Stomach (tissue), 9 donors: ENCODE measurements around the gene TNFRSF6B. TPM values are rescaled to one million over a fixed set of nuclear protein-coding genes. Genes with fewer than 3 reads are reported as not detected.
A peak's percentile ranks its signal among the peaks of the same experiment; 100 is the strongest.

ENCODE experiments used
- DNase-seq, 2 donors: peaks; one replicate each; pipeline versions ENCODE4 v3.0.0 to v3.0.0-alpha.2; 2013 to 2019
- H3K27ac ChIP-seq, 5 donors: fragments of 200-600 bp in 4 of 5; sonication (generic) in 4 of 5; one replicate each; pipeline ENCODE4 v1.5.1; 2013 to 2019; ENCODE audit warnings: mild to moderate bottlenecking in 1 of 5, moderate library complexity in 1 of 5
- H3K27me3 ChIP-seq, 3 donors: fragments of 200-600 bp; sonication (generic); one replicate each; pipeline ENCODE4 v1.5.1; 2017 to 2019; ENCODE audit warnings: mixed run types in 1 of 3
- H3K36me3 ChIP-seq, 4 donors: fragments of 200-600 bp; sonication (generic); 1 replicate in 3 of 4; 2 replicates in 1 of 4; pipeline ENCODE4 v1.5.1; 2016 to 2019
- H3K4me1 ChIP-seq, 4 donors: fragments of 200-600 bp; sonication (generic); one replicate each; pipeline ENCODE4 v1.5.1; 2016 to 2019
- H3K4me3 ChIP-seq, 4 donors: fragments of 200-600 bp; sonication (generic) in 3 of 4; one replicate each; pipeline ENCODE4 v1.5.1; 2016 to 2019; ENCODE audit warnings: mild to moderate bottlenecking in 1 of 4
- H3K9me3 ChIP-seq, 4 donors: fragments of 200-600 bp; sonication (generic); one replicate each; pipeline ENCODE4 v1.5.1; 2016 to 2019
- EP300 ChIP-seq: sonication (generic); formaldehyde crosslinking; IDR thresholded peaks from one replicate; pipeline ENCODE4 v1.6.1; 2017; ENCODE audit warnings: antibody characterized with exemption
- POLR2A ChIP-seq, 4 donors: fragments of 450-650 bp; IDR thresholded peaks; one replicate each; pipeline ENCODE4 v1.6.1; 2016; ENCODE audit warnings: antibody characterized with exemption in 4 of 4, control low read depth in 2 of 4, mild to moderate bottlenecking in 1 of 4, moderate library complexity in 1 of 4
- POLR2AphosphoS5 ChIP-seq, 3 donors: sonication (generic); formaldehyde crosslinking; IDR thresholded peaks; one replicate each; pipeline ENCODE4 v1.6.1; 2016; ENCODE audit warnings: antibody characterized with exemption in 3 of 3
- WGBS, 5 donors: extraction: QIAGEN DNeasy Blood & Tissue Kit in 3 of 5; methylation state at CpG; one replicate each; pipeline versions ENCODE4 v1.1.5 to v1.1.7; 2013 to 2018; 5-methylcytosine and 5-hydroxymethylcytosine counted together
- intact Hi-C: fragments of 100-400 bp; cut with DNase I; formaldehyde crosslinking; loops from one replicate; pipeline ENCODE4 v1.15.1; 2023; ENCODE audit warnings: low total_unique reads
- polyA plus RNA-seq, 3 donors: library from polyadenylated mRNA; stranded (reverse); fragments of 200-250 nt; gene quantifications; one replicate each; pipeline ENCODE4 v1.2.3, GENCODE V29; 2013
- total RNA-seq, 5 donors: library from RNA; depleted of rRNA; stranded (reverse); fragments of >200 nt; gene quantifications; one replicate each; pipeline versions ENCODE4 v1.1.0 to v1.2.3, GENCODE V29; 2014 to 2016
- TF ChIP-seq, protein P1 (sequence below), 7 experiments: fragments of 450-650 bp in 4 of 7; fragments of 200-600 bp in 3 of 7; sonication (generic) in 3 of 7; IDR thresholded peaks; one replicate each; pipeline ENCODE4 v1.5.1; 2016 to 2019; ENCODE audit warnings: antibody characterized with exemption in 7 of 7, control low read depth in 2 of 7, mild to moderate bottlenecking in 1 of 7
- donor health status: healthy with polysubstance abuse.
- donor health status: Bipolar disorder and iron deficiency.
- donor health status: healthy.

The TNFRSF6B gene
- total and polyA plus RNA-seq, 8 donors = 1.1 to 26.2 (median 8.5) TPM; not detected in 1

DNA sequence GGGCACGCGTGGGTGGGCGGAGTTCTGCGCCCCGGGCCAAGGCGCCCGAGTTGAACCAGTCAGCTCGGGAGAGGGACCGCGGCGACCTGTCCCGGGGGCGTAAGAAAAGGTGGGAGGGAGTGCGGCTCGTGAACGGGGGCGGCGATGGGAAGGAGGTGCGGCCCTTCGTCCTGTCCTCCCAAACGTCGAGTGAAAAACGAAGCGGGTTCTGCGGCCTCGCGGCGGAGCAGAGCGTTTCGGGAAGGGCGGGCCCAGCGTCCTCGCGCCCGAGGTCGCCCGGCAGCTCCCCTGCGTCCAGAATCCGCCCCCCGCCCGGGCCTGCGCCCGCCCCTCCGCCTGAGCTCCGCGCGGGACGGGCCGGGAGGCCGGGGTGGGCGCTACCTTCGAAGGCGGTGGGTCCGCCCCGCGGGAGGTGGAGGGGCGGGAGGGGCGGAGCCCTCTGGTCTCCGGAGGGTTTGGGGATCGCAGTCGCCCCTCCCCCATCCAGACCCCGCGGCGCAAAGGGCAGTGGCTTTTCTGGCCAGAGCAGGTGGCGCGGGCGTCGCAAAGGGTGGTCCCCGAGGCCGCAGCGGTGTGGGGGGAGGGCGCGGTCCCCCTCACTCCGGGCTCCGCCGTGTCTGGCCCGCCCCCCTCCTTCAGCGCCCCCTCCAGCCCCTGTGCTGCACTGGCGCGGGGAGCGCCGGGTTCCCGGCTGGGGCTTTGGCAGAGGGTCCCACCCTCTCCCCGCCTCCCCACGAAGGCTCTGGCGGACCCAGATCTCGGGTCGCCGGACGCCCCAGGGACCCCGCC, 44.1 kb upstream of the TNFRSF6B start:
- H3K27me3 ChIP-seq = peaks cover 0 to 33% (median 16%) of the 10 kb centered on the region in 3 donors
- H3K4me1 ChIP-seq = peaks cover 25 to 41% (median 33%) of the 10 kb centered on the region in 4 donors
- no peak for TF ChIP-seq POLR2A (IDR thresholded peaks at IDR 0.05)
- TF ChIP-seq, protein P1, sequence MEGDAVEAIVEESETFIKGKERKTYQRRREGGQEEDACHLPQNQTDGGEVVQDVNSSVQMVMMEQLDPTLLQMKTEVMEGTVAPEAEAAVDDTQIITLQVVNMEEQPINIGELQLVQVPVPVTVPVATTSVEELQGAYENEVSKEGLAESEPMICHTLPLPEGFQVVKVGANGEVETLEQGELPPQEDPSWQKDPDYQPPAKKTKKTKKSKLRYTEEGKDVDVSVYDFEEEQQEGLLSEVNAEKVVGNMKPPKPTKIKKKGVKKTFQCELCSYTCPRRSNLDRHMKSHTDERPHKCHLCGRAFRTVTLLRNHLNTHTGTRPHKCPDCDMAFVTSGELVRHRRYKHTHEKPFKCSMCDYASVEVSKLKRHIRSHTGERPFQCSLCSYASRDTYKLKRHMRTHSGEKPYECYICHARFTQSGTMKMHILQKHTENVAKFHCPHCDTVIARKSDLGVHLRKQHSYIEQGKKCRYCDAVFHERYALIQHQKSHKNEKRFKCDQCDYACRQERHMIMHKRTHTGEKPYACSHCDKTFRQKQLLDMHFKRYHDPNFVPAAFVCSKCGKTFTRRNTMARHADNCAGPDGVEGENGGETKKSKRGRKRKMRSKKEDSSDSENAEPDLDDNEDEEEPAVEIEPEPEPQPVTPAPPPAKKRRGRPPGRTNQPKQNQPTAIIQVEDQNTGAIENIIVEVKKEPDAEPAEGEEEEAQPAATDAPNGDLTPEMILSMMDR (IDR thresholded peaks at IDR 0.05) = no peak
- TF ChIP-seq EP300 = no peak
- TF ChIP-seq POLR2AphosphoS5 (IDR thresholded peaks at IDR 0.05) = no peak
- 0 to 4% (median 1%) methylated on average over 16 to 90 of the region's 91 CpGs for WGBS, 5 donors
- no peaks in the 10 kb centered on the region for H3K36me3 ChIP-seq
- peak in 1 of 2 donors; percentile 78 for DNase-seq
- intact Hi-C loops = no loop called here
- H3K27ac ChIP-seq = peak overlapping the region; percentile 1 to 72 (median 50)
- H3K4me3 ChIP-seq = peak overlapping the region; percentile 60 to 78 (median 65)
- no peaks in the 10 kb centered on the region for H3K9me3 ChIP-seq

DNA sequence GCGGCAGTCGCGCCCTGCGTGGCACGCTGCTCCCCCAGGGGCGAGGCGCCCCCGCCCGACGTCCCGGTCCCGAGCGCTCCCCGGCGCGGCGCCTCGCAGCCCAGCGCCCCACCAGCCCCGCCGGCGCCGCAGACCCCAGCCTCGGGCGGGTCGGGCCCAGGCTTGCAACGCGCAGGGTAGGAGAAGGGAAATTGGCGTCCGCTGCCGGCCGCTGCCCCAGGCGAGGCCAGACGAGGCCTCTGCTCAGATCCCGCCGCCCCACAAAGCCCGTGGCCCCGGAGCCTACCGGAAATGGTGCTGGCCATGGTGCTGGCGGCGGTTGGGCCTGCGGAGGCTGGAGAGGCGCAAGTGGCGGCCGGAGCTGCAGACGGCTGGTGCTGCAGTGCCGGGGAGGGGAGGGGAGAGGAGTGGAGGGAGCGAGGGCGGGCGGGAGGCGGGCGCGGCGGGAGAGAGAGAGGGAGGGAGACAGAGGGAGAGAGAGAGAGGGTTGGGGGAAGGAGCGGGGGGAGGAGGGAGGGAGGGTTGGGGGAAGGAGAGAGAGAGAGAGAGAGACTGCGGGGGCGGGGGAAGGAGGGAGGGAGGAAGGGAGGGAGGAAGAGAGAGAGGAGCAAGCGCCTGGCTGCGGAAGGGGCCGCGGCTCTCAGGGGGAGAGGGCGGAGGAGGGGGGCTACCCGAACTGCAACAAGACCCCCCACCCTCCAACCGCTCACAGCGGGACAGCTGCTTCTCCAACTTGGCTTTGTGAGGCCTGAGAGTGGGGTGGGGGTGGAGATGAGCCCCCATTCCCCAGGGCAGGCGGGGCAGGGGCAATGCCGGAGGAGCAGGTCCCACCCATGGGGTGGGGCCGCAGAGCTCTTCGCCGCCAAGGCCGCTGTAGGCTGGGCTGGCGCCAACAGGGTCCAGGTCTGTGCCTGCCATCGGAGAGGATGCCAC, 43.1 kb upstream of the TNFRSF6B start, which contains the start of gene STMN3:
TSS of gene STMN3 (minus strand) at position 384 of the 933 bp plus-strand sequence. CDS start at position 305, 79 bp downstream.
- Histone ChIP-seq H3K36me3 (no peaks in the 10 kb centered on the region), H3K9me3 (no peaks in the 10 kb centered on the region), H3K27ac (peak within 1 kb of the TSS; percentile 43 to 76 (median 64)), H3K27me3 (peaks cover 0 to 33% (median 16%) of the 10 kb centered on the region in 3 donors), H3K4me3 (peak within 1 kb of the TSS; percentile 60 to 78 (median 65)), H3K4me1 (peaks cover 31 to 47% (median 40%) of the 10 kb centered on the region in 4 donors)
- 0 to 2% (median 1%) methylated on average over 22 to 71 of the region's 73 CpGs for WGBS, 5 donors
- TF ChIP-seq POLR2AphosphoS5 (IDR thresholded peaks at IDR 0.05) = peak in 1 of 3 donors; percentile 73
- no peak for TF ChIP-seq EP300
- TF ChIP-seq, protein P1 (IDR thresholded peaks at IDR 0.05) = no peak
- DNase-seq = peak; percentile 84 to 97
- intact Hi-C loops = no loop called here

DNA sequence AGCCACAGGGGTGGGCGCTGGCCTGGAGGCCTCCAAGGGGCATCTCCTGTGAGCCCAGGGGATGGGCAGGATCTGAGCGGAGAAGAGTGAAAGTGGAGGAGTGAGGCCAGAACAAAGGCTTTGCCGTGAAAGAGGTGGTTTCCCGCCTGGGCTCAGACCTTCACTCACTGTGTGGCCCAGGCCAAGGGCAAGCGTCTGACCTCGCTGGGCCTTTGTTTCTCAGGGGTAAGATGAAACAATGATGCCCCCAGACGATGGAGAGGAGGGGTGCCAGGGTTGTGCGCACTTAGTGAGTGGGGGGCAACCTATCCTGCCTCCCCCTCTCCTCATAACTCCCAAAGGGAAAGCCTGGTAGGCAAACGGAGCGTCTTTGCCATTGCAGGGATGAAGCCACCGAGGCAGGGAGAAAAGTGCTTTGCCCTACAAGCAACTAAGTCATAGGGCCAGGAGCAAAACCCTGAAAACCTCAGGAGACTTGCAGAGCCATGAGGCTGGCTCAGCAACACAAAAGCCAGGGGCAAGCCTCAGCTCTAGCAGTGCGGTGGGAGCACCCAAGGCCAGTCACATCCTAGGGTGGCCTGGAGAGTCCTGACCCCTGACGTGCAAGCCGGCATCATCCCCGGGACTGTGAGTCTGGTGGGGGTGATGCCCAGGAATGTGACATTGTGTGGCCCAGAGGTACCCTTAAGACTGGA, 42.3 kb upstream of the TNFRSF6B start:
- Histone ChIP-seq H3K27me3 (peaks cover 0 to 33% (median 16%) of the 10 kb centered on the region in 3 donors), H3K9me3 (no peaks in the 10 kb centered on the region), H3K36me3 (no peaks in the 10 kb centered on the region), H3K4me1 (peaks cover 34 to 53% (median 46%) of the 10 kb centered on the region in 4 donors), H3K4me3 (peak overlapping the region; percentile 60 to 78 (median 65)), H3K27ac (peak overlapping the region; percentile 43 to 76 (median 64))
- no peak for TF ChIP-seq EP300
- intact Hi-C loops = no loop called here
- DNase-seq = no peak
- 53 to 60% (median 60%) methylated on average over 13 to 15 of the region's 15 CpGs for WGBS, 5 donors

DNA sequence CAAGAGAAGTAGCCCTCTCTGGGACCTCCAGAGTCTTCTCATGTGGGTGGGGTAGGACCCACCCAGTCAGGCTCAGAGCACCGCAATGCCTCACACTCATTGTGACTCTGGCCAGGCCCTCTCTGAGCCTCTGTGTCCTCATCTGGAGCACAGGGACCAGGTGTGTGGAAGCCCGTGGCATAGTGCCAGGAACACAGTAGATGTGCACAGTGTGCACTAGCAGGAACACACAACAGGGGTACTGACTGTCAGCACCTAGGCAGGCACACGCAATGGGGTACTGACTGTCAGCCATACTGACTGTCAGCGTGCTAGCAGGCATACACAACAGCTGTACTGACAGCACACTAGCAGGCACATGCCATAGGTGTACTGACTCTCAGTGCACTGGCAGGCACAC, 41.2 kb upstream of the TNFRSF6B start:
- intact Hi-C loops = no loop called here
- no peaks in the 10 kb centered on the region for H3K9me3 ChIP-seq
- 66 to 91% (median 74%) methylated on average over 3 to 4 of the region's 4 CpGs for WGBS, 5 donors
- H3K27ac ChIP-seq = no peak overlapping the region
- peak in 1 of 2 donors; percentile 26 for DNase-seq
- no peak for TF ChIP-seq POLR2AphosphoS5 (IDR thresholded peaks at IDR 0.05)
- TF ChIP-seq, protein P1 (IDR thresholded peaks at IDR 0.05) = no peak
- H3K36me3 ChIP-seq = peaks cover 0 to 4% (median 1%) of the 10 kb centered on the region in 4 donors
- peaks cover 0 to 33% (median 16%) of the 10 kb centered on the region in 3 donors for H3K27me3 ChIP-seq
- H3K4me1 ChIP-seq = peaks cover 40 to 64% (median 55%) of the 10 kb centered on the region in 4 donors
- no peak overlapping the region for H3K4me3 ChIP-seq
